ENCODE results near the gene AADAC. TPM values are rescaled to one million over a fixed set of nuclear protein-coding genes. Genes with fewer than 3 reads are reported as not detected.
"Not testable (repeated sequence)": the region's sequence is repeated elsewhere in the genome, so short reads cannot be mapped to it uniquely, and the experiment has no call there.

Gene AADAC
- total and polyA plus RNA-seq, 7 donors: 0.14 to 0.71 TPM; not detected in 5

DNA sequence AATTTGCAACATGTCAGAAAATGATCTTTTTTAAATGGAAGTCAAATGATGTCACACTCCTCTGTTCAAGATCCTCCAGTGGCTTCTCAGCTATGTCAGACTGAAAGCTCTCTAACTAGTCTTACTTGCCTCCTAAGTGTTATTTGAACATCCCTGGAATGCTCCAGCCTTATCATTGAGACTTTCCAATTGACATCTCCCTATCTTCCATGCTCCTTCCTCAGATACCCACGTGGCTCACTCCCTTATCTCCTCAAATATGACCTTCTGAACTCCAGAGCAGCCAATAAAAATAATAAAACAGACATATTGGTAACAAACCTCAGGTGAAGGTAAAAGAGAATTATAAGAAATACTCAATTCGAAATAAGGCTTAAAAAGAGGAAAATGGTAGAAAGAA lies 25.5 kb upstream of the AADAC start:
- Histone ChIP-seq H3K36me3 (ENCODE audit: insufficient read depth in 1 of 2, low read depth in 1 of 2) (no peaks in the 10 kb centered on the region), H3K27me3 (ENCODE audit: insufficient read depth in 3 of 3, low read length in 2 of 3) (no peaks in the 10 kb centered on the region), H3K27ac (no peak overlapping the region), H3K9me3 (no peaks in the 10 kb centered on the region), H3K4me3 (no peak overlapping the region), H3K4me1 (no peaks in the 10 kb centered on the region)
- ATAC-seq: no peak
- WGBS, 3 donors: 86 to 91% (median 86%) methylated on average over 2 of the region's 2 CpGs
- TF ChIP-seq, protein P1, sequence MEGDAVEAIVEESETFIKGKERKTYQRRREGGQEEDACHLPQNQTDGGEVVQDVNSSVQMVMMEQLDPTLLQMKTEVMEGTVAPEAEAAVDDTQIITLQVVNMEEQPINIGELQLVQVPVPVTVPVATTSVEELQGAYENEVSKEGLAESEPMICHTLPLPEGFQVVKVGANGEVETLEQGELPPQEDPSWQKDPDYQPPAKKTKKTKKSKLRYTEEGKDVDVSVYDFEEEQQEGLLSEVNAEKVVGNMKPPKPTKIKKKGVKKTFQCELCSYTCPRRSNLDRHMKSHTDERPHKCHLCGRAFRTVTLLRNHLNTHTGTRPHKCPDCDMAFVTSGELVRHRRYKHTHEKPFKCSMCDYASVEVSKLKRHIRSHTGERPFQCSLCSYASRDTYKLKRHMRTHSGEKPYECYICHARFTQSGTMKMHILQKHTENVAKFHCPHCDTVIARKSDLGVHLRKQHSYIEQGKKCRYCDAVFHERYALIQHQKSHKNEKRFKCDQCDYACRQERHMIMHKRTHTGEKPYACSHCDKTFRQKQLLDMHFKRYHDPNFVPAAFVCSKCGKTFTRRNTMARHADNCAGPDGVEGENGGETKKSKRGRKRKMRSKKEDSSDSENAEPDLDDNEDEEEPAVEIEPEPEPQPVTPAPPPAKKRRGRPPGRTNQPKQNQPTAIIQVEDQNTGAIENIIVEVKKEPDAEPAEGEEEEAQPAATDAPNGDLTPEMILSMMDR (IDR thresholded peaks at IDR 0.05): no peak
- DNase-seq: no peak
- intact Hi-C loops (cut with DNase I): no loop called here

DNA sequence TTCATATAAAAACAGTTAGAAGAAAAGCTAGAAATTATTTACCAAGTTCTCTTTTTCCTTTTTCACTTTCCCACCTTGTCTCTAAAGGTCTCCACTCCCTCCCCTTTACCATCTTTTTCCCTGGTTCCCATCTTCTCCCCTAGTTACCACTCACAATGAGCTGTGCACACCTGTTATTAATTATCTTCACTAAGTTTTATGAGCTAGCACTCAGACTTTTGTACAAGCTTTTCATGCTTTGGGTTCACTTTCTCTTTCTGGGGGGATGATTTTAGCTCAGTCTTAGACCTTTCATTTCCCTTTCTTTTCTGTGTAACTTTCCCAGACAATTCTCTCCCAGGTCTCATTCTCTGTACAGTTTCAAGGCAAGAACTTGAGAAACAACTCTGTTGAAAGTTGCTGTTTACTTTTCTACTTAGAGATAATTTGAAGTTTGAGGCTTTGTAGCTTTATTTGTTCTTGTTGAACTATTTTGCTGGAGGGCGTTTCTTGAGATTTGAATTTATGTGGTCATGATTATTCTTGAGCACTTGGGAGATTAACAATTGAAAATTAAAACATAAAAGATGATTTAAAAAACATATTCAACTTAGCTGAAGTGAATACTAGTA lies 24.0 kb upstream of the AADAC start:
- TF ChIP-seq, protein P1 (IDR thresholded peaks at IDR 0.05): no peak
- intact Hi-C loops (cut with DNase I): no loop called here
- H3K4me1 ChIP-seq: no peaks in the 10 kb centered on the region
- no peak for DNase-seq
- 81 to 89% (median 81%) methylated on average over 1 of the region's 1 CpG for WGBS, 3 donors
- H3K9me3 ChIP-seq: no peaks in the 10 kb centered on the region
- H3K27me3 ChIP-seq (ENCODE audit: insufficient read depth in 3 of 3, low read length in 2 of 3): no peaks in the 10 kb centered on the region
- H3K27ac ChIP-seq: no peak overlapping the region
- H3K4me3 ChIP-seq: no peak overlapping the region
- H3K36me3 ChIP-seq (ENCODE audit: insufficient read depth in 1 of 2, low read depth in 1 of 2): no peaks in the 10 kb centered on the region
- no peak for ATAC-seq

DNA sequence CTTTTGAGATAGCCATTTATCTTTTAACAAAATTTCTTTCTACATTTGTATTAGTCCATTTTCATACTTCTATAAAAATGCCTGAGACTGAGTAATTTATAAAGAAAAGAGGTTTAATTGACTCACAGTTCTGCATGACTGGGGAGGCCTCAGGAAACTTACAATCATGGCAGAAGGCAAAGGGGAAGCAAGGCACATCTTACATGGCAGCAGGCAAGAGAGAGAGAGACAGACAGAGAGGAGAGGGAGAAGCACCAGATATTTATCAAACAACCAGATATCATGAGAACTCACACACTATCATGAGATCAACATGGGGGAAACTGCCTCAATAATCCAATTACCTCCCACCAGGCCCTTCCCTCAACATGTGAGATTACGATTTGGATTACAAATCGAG lies 23.2 kb upstream of the AADAC start:
- DNase-seq; H3K36me3 ChIP-seq (ENCODE audit: insufficient read depth in 1 of 2, low read depth in 1 of 2); H3K4me1 ChIP-seq; intact Hi-C loops (cut with DNase I); H3K27ac ChIP-seq; H3K27me3 ChIP-seq (ENCODE audit: insufficient read depth in 3 of 3, low read length in 2 of 3); H3K4me3 ChIP-seq; H3K9me3 ChIP-seq; ATAC-seq: not testable (repeated sequence)
- 93 to 96% (median 95%) methylated on average over 2 of the region's 2 CpGs for WGBS, 3 donors

DNA sequence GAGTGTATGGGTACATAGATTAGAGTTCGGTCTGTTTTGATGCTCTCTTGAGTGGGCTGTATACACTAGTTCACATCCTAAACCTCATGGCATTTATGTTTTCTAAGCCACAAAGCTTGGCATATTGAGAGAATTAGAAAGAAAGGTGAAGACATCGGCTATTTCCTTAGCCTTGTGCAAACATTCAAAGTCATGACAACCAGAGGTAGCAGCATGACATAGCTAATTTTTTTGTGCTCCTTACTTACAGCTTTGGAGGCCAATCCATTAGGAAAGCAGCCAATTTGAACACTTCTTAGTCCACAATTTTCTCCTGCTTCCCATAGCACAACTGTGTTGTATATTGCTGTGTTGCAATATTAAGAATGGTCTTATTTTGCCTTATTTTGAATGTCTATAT lies 21.5 kb upstream of the AADAC start:
- Histone ChIP-seq H3K9me3 (no peaks in the 10 kb centered on the region), H3K4me1 (no peaks in the 10 kb centered on the region), H3K27me3 (ENCODE audit: insufficient read depth in 3 of 3, low read length in 2 of 3) (no peaks in the 10 kb centered on the region), H3K4me3 (no peak overlapping the region), H3K27ac (no peak overlapping the region), H3K36me3 (ENCODE audit: insufficient read depth in 1 of 2, low read depth in 1 of 2) (no peaks in the 10 kb centered on the region)
- TF ChIP-seq, protein P1 (IDR thresholded peaks at IDR 0.05): no peak
- intact Hi-C loops (cut with DNase I): no loop called here
- no peak for ATAC-seq
- WGBS, 3 donors: 93 to 96% (median 95%) methylated on average over 2 of the region's 2 CpGs
- no peak for DNase-seq

DNA sequence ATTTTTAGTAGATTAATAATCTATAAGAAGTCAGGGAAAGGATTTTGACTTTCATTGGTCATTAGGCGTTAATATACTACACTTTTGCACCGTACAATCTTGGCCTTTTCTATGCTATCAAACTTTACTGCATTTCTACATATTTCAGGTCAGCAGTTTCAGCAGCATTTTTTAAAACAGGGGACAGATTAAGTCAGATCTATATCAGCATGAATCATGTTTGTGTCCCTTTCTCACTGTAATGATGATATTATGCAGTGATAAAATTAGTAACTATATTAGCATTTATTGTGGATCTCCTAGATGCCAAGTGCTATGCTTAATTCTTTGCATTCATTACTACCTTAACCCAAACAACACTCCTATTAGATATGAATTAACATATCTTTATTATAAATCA lies 20.3 kb upstream of the AADAC start:
- H3K9me3 ChIP-seq: no peaks in the 10 kb centered on the region
- no peak overlapping the region for H3K27ac ChIP-seq
- no peak for DNase-seq
- ATAC-seq: no peak
- no peaks in the 10 kb centered on the region for H3K27me3 ChIP-seq (ENCODE audit: insufficient read depth in 3 of 3, low read length in 2 of 3)
- no peaks in the 10 kb centered on the region for H3K36me3 ChIP-seq (ENCODE audit: insufficient read depth in 1 of 2, low read depth in 1 of 2)
- WGBS, 3 donors: 49 to 72% (median 72%) methylated on average over 2 of the region's 2 CpGs
- TF ChIP-seq, protein P1 (IDR thresholded peaks at IDR 0.05): no peak
- intact Hi-C loops (cut with DNase I): no loop called here
- H3K4me3 ChIP-seq: no peak overlapping the region
- no peaks in the 10 kb centered on the region for H3K4me1 ChIP-seq
